GM18909 (cell line): ENCODE results near the gene ENOSF1.

ENCODE experiments used
- ATAC-seq: cut with Tn5 transposase; IDR thresholded peaks from one replicate; pipeline ENCODE4 v1.9.1; 2021; ENCODE audit warnings: mild to moderate bottlenecking; ENCODE audit not compliant: unreplicated experiment, poor library complexity

The ENOSF1 gene

DNA sequence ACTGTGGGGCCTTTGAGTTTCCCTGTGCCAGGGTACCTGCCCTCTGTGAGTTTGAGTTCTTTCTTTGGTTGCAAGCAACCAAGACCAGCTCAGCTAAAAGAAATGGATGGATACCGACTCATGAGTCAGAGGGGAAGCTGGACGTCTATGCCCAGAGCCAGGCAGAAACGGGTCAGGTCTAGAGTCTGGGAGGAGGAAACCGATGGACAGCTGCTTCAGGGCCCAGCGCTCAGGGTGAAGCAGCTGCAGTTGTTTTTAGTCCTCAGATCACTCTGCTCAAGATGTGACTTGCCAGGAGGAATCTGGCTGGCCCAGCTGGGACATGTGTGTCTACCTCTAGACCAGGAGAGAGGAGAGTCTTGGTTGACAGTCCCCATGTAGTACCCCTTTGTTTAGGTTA is 65.1 kb downstream of the ENOSF1 start:
- no peak for ATAC-seq

DNA sequence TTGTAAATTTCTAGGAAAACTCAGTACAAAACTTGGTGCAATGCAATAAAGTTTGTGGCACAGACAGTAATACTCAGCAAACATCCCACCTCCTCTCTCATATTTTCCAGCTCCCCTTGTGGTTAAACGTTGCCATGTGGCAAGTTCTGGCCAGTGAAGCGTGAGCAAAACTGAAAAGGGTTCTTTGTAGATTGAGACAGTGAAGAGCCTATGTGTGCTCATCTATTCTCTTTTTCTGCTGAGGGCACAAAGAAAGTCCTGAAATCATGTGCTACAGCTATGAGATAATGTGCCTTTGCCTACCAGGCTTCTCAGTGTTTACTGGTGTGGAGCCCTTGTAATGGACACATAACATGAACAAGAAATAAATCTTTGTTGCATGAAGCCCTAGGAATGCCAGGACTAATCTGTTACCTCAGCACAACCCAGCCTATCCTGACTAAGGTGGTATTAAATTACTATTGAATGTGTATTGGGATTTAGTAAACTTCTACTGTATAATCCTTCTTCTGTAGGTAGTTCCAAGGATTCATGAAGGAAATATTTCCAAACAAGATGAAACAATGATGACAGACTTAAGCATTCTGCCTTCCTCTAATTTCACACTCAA is 67.9 kb downstream of the ENOSF1 start:
- peak; percentile 48 for ATAC-seq

DNA sequence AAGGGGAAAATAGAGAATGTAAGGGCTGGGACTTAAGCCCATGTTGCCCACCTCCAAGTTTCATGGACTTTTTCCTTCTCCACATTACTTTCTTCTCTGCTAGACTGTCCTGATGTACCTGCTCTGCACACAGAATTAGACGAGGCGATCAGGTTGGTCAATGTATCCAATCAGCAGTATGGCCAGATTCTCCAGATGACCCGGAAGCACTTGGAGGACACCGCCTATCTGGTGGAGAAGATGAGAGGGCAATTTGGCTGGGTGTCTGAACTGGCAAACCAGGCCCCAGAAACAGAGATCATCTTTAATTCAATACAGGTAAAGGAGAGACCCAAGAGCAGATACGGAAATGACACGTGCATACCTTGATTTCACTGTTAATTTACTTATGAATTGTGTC is 71.2 kb downstream of the ENOSF1 start:
- no peak for ATAC-seq

GRCh38 chr18:635171-635570 is 77.3 kb downstream of the ENOSF1 start:
- ATAC-seq: no peak

GRCh38 chr18:634551-635045 is 77.8 kb downstream of the ENOSF1 start:
- no peak for ATAC-seq

- no peak for ATAC-seq
These were observed 80.9 kb downstream of the ENOSF1 start for GRCh38 chr18:631560-631959.

GRCh38 chr18:629269-630150 is 82.9 kb downstream of the ENOSF1 start:
- no peak for ATAC-seq

DNA sequence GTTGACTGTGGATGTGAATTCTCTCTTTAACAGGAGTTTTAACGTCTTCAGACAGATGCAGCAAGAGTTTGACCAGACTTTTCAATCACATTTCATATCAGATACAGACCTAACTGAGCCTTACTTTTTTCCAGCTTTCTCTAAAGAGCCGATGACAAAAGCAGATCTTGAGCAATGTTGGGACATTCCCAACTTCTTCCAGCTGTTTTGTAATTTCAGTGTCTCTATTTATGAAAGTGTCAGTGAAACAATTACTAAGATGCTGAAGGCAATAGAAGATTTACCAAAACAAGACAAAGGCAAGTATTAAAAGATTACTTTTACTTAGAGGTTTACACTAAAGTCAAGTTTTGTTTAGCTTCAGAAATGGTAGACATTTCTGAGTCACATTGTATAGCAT is 85.2 kb downstream of the ENOSF1 start:
- ATAC-seq: no peak

GRCh38 chr18:623761-624620 is 88.4 kb downstream of the ENOSF1 start:
- peak; percentile 65 for ATAC-seq

GRCh38 chr18:622289-622688 is 90.1 kb downstream of the ENOSF1 start:
- no peak for ATAC-seq

DNA sequence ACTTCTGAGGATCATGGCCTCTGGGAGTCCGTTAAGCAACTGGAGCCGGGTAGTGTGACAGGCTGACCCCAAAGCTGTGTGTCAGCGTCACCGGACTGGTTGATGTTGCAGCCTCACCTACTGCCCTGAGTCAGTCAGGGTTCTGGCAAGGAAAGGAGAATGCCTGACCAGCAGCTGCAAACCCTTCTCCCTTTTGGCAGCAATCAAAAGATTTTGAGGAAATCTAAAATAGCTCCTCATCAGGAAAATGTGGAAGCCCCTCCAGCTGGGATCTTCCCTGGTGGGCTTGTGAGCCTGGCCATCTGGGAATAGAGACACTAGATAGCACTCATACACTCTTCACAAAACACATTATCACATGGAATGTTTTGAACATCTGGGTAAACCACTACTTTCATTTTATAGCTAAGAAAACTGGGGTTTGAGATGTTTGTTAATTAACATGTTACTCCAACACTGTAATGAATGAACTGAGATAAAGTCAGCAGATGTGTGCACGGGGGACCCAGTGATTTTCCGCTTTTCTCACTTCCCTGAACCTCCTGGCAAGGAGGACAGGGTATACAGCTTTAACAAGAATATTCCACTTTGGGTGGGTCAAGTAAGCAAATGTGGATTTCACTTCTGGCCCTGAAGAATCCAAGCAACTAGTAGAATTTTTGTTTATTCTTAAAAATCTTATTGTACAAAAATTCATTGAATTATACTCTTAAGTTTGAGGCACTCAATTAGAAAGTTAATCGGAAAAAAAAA is 91.0 kb downstream of the ENOSF1 start:
- no peak for ATAC-seq
